Tibial artery (tissue), 4 donors: ENCODE results near the gene RNU6-1.

Experiments used
- DNase-seq, 2 donors: peaks; one replicate each; pipeline ENCODE4 v3.0.0-alpha.2; 2019
- H3K27ac ChIP-seq, 2 donors: fragments of 200-600 bp; sonication (generic) in 1 of 2; 1 replicate in 1 of 2; 2 replicates in 1 of 2; pipeline ENCODE4 v1.5.1; 2018 to 2019; ENCODE audit warnings: mild to moderate bottlenecking in 1 of 2
- H3K27me3 ChIP-seq, 2 donors: fragments of 200-600 bp; sonication (generic) in 1 of 2; one replicate each; pipeline versions ENCODE4 v1.5.1 to v1.6.0; 2016 to 2019
- H3K36me3 ChIP-seq, 3 donors: fragments of 200-600 bp; sonication (generic) in 2 of 3; one replicate each; pipeline ENCODE4 v1.5.1; 2016 to 2019; ENCODE audit warnings: mild to moderate bottlenecking in 2 of 3
- H3K4me1 ChIP-seq, 4 donors: fragments of 200-600 bp; sonication (generic) in 2 of 4; 1 replicate in 3 of 4; 2 replicates in 1 of 4; pipeline ENCODE4 v1.5.1; 2016 to 2019
- H3K4me3 ChIP-seq, 2 donors: fragments of 200-600 bp; sonication (generic) in 1 of 2; 1 replicate in 1 of 2; 2 replicates in 1 of 2; pipeline ENCODE4 v1.5.1; 2018 to 2019; ENCODE audit warnings: mild to moderate bottlenecking in 2 of 2
- H3K9me3 ChIP-seq, 3 donors: fragments of 200-600 bp; sonication (generic) in 1 of 3; one replicate each; pipeline ENCODE4 v1.5.1; 2016 to 2019
- CTCF ChIP-seq, 2 experiments: fragments of 200-600 bp in 1 of 2; fragments of 450-650 bp in 1 of 2; IDR thresholded peaks; one replicate each; pipeline ENCODE4 v1.5.1; 2017 to 2019; ENCODE audit warnings: antibody characterized with exemption in 2 of 2, mild to moderate bottlenecking in 1 of 2, moderate library complexity in 1 of 2
- intact Hi-C: fragments of 100-400 bp; cut with DNase I; formaldehyde crosslinking; loops from one replicate; pipeline ENCODE4 v1.15.0; 2023; ENCODE audit warnings: low total_unique reads

Gene RNU6-1

GRCh38 chr15:67801926-67802914, 37.6 kb downstream of the RNU6-1 start:
- H3K27me3 ChIP-seq: peaks cover 0 to 6% of the 10 kb centered on the region in 2 donors
- no peaks in the 10 kb centered on the region for H3K9me3 ChIP-seq
- intact Hi-C loops: no loop called here
- H3K27ac ChIP-seq: no peak overlapping the region
- H3K4me3 ChIP-seq: no peak overlapping the region
- H3K4me1 ChIP-seq: no peaks in the 10 kb centered on the region
- H3K36me3 ChIP-seq: peaks cover 13 to 38% (median 17%) of the 10 kb centered on the region in 3 donors
- DNase-seq: no peak
- no peak for TF ChIP-seq CTCF (IDR thresholded peaks at IDR 0.05)

GRCh38 chr15:67801142-67801541, 38.7 kb downstream of the RNU6-1 start:
- H3K9me3 ChIP-seq: no peaks in the 10 kb centered on the region
- no peak for TF ChIP-seq CTCF (IDR thresholded peaks at IDR 0.05)
- intact Hi-C loops: no loop called here
- DNase-seq: no peak
- H3K27me3 ChIP-seq: peaks cover 0 to 6% of the 10 kb centered on the region in 2 donors
- no peak overlapping the region for H3K27ac ChIP-seq
- H3K4me3 ChIP-seq: no peak overlapping the region
- peaks cover 6 to 27% (median 7%) of the 10 kb centered on the region in 3 donors for H3K36me3 ChIP-seq
- H3K4me1 ChIP-seq: no peaks in the 10 kb centered on the region

DNA sequence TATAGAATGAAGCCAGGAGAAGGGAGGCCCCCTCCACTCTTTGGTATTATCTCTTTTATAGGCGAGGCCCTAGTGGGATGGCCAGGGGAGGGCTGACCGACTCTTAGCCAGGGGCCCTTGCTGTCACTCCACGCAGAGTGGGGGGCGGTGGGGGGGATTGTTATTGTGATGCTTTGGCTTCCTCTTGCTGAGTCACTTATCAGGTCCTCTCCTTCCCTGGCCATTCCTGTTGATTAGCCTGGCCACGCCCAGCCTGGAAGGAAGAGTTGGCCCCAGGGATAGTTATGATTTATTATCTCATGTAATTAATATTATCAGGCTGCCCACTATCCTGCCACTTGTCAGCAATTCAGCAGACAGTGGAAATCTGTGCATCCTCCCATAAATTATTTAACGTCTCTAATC, 40.0 kb downstream of the RNU6-1 start:
- no peak overlapping the region for H3K27ac ChIP-seq
- peaks cover 5 to 15% (median 11%) of the 10 kb centered on the region in 3 donors for H3K36me3 ChIP-seq
- no peaks in the 10 kb centered on the region for H3K4me1 ChIP-seq
- intact Hi-C loops: no loop called here
- H3K27me3 ChIP-seq: peaks cover 0 to 6% of the 10 kb centered on the region in 2 donors
- peaks cover 1 to 6% (median 5%) of the 10 kb centered on the region in 3 donors for H3K9me3 ChIP-seq
- no peak for TF ChIP-seq CTCF (IDR thresholded peaks at IDR 0.05)
- H3K4me3 ChIP-seq: no peak overlapping the region
- no peak for DNase-seq

DNA sequence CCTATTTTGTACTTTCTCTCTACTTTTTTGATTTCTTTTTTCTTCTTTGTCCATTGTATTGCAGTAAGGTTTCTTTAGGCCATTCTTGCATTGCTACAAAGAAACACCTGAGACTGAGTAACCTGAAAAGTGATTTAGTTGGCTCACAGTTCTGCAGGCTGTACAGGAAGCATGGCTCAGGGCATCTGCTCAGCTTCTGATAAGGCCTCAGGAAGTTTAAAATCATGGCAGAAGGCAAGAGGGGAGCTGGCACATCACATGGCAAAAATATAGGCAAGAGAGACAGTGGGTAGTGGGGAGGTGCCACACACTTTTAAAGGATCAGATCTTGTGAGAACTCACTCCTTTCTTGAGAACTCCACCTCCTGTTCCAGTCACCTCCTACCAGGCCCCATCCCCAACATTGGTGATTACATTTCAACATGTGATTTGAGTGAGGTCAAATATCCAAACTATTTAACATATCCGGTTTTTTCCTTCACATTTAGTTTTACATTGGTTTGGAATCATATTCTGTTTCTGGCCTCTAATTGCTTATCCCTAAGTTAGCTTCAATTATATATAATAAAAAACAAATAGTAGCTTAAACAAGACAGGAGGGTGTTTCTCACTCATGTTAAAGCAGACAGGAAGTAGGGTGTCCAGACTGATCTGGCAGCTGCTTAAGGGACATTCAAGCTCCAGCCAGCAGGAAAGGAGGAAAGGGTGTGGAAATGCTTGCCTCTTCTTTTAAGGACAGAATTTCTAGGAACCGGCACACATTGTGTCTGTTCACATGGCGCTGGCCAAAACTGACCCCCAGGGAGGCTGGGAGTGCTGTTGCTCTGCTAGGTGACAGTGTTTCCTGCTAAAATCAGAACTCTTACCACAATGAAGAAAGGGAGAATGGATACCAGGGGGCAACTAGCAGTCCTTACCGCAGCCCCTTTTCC, 43.4 kb downstream of the RNU6-1 start:
- TF ChIP-seq CTCF (IDR thresholded peaks at IDR 0.05): no peak
- no peak overlapping the region for H3K27ac ChIP-seq
- DNase-seq: no peak
- peaks cover 0 to 11% (median 0%) of the 10 kb centered on the region in 3 donors for H3K36me3 ChIP-seq
- peaks cover 3 to 12% (median 10%) of the 10 kb centered on the region in 3 donors for H3K9me3 ChIP-seq
- H3K4me1 ChIP-seq: no peaks in the 10 kb centered on the region
- no peak overlapping the region for H3K4me3 ChIP-seq
- H3K27me3 ChIP-seq: no peaks in the 10 kb centered on the region
- intact Hi-C loops: no loop called here

DNA sequence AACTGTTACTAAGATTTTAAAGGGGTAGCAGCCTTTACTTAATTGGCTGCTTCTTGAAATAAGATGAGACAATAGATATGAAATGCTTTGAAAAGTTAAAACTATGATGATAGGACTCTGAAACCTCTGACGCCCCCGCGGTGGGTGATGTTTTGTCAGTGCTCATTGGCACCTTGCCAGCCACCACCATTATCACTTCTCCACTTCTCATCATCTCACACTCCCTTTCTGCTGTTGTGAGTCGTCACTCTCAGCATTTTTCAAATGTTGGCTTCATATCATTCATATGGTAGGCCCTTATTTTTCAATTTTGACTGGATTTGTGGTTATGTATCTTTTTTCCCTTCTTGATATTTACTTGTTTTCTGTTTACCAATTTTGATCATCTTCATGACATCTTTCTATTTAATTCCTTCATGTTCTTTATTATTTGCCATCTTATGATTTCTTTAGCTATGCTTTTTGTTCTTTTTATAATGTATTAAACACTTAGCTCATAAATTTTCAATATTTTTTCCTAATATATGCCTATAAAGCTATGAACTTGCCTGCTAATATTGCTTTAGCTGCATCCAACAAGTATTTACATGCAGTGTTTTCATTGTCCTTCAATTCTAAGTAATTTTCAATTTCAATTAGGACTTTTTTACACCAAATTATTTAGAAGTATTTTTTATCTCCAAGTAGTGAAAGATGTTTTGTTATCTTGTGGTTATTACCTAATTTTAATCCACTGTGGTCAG, 44.8 kb downstream of the RNU6-1 start:
- peaks cover 0 to 11% (median 5%) of the 10 kb centered on the region in 3 donors for H3K36me3 ChIP-seq
- no peak overlapping the region for H3K27ac ChIP-seq
- no peaks in the 10 kb centered on the region for H3K27me3 ChIP-seq
- no peak overlapping the region for H3K4me3 ChIP-seq
- H3K4me1 ChIP-seq: no peaks in the 10 kb centered on the region
- no peak for DNase-seq
- no peak for TF ChIP-seq CTCF (IDR thresholded peaks at IDR 0.05)
- H3K9me3 ChIP-seq: peaks cover 3 to 12% (median 10%) of the 10 kb centered on the region in 3 donors
- intact Hi-C loops: no loop called here
